GM19438 (cell line): ENCODE data around the gene DLEU7.

Experiments
- ATAC-seq: cut with Tn5 transposase; IDR thresholded peaks from one replicate; pipeline ENCODE4 v1.9.1; 2021; ENCODE audit warnings: low read depth; ENCODE audit not compliant: unreplicated experiment

The DLEU7 gene

DNA sequence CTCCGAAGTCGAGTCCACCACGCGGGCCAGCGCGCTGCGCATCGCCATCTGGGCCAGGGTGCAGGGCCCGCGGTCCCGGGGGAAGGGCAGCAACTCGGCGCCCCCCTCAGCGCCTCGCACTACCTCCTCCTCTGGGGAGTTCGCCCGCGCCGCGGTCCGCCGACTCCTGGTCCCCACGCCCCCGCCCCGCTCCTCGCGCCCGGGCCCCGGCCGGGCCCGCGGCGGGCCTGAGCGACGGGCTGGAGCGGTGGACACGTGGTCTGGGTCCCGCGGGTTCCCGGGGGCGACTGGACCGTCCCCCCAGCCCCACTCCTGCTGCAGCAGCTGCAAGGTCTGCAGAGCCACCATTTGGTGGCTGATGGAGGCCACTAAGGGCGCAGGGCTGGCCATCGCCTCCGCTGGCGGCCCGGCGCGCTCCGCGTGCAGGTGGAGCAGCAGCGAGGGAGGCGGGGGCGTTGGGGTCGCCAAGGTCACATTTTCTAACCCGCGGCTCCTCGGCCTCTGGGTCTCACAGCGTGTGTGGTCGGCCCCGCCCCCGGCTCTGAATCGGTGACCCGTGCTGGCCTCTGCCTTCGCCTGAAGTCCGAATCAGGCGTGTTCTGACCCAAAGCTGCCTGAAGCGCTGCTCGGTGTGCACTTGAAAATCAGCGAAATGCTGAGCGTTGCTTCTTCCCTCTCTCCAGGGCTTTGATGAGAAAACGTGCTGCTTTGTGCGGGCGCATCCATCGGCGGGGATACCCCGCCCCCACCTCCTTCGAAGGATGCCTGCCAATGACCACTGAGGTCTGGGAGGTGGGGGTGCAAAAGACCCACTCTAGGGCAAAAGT, at the start of gene DLEU7:
Gene DLEU7 (minus strand): TSS at position 436 of the 827 bp plus-strand sequence. CDS start 46 bp downstream, at position 390.
- ATAC-seq: no peak

DNA sequence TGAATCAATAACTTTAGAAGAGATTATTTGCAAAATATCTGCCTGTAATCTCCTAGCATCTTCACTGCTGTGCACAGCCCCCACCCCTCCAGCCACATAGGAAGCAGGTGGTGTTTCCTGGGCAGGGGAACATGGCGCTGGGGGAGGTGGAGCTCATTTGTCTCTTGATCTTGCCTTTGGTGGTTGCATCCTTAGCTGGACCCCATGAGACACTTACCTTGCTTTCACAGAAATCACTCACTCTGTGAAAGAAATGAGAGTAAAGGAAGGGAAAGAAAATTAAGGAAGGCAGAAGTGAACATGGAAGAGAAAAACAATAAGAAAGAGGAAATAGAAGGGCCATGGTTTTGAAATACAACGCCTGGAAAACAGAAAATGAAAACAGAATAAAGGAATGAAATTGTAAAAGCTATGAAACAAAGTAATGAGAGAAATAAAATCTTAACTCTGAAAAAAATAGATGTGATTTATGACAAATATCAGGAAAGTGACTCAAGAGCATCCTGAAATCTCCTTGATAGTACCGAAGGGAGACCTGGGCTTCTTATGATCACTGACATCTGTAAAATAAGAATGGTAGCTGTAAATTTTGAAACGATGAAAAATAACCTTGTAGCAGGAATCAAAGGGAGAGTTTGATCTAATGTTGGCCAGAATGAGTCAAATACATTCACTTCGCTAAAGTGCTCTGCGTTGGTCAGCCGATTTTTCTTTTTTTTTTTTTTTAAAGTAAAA, 48.9 kb upstream of the DLEU7 start:
- ATAC-seq: no peak

DNA sequence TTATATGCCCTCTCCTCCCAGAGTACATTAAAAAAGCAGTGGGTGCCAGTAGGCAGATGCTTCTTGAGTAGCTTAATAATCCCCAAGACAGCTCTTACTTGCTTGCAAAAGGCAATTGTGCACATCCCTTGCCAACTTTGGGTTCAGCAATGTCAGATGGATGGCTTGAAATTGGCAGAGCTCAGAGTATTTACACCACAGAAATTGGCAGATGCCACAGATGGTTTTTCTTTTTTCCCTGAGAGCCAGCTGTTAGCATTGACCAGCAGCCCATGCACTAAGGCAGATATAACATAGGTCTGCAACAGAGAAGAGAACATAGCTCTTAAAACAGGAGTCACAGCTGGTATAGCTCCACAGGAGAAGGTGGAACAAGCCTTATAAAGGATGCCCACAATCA, 47.7 kb upstream of the DLEU7 start:
- no peak for ATAC-seq

DNA sequence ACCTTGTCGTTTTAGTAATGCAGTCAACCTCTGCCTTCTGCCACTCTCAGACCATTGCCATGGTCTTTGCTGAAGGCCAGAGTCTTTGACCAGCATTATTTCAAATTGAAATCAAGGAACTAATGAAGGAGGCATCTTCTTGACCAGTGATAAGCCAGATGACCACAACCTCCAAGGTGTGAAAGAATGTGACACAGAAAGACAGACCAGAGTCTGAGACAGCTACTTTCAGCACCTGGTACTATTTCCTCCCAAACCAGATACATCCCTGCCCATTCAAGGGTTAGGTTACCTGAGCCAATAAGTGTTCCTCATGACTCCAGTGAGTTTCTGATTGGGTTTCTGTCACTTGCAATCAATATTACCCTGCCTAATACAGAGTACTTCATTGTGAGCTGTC, 45.8 kb upstream of the DLEU7 start:
- no peak for ATAC-seq

DNA sequence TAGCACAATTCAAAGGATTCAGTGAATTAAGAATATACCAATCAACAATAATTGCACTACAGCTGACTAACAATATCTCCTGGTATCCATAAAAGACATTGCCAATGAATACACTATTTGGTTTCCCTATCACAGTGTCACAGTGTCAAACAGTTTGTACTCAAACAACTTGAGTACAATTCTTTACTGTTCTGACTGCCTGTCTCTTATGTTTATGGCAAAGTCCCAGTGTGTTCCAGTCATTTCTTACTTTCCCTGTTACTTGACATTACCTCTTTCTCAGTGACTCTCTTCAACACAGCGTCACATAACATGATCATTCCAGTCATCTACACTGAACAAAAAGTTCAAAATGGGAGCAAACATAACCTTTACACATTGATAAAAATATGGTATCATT, 44.9 kb upstream of the DLEU7 start:
- ATAC-seq: no peak

DNA sequence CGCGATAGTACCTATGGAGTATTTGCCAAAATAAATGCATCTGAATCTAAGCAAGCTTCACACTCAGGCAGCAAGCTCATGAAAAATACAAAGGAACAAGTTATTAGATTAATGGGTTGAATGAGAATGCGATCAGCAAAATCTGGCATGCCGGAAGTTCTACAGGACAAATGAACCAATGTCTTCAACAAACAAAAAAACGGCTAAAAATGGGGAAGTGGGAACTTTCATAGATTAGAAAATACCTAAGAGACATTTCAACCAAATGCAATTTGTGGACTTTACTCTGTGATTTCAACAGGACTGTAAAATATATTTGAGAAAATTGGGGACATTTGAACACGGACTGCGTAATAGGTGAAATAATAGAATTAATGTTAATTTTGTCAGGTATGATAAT, 43.7 kb upstream of the DLEU7 start:
- ATAC-seq: no peak

DNA sequence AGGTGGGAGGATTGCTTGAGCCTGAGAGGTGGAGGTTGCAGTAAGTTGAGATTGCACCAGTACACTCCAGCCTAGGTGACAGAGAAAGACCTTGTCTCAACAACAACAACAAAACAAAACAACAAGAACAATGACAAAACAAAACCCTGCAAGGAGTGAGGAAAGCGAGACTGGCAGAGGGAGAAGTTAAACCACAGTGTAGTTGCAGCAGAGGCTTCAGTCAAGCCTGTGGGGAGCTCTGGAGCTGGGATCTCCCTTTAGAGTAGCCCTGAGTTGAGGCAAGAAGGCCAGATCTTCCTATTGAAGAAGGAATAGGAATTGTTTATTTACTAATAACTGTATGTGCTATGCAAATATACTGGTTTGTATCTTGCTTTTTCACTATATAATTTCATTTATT, 40.8 kb upstream of the DLEU7 start:
- no peak for ATAC-seq

DNA sequence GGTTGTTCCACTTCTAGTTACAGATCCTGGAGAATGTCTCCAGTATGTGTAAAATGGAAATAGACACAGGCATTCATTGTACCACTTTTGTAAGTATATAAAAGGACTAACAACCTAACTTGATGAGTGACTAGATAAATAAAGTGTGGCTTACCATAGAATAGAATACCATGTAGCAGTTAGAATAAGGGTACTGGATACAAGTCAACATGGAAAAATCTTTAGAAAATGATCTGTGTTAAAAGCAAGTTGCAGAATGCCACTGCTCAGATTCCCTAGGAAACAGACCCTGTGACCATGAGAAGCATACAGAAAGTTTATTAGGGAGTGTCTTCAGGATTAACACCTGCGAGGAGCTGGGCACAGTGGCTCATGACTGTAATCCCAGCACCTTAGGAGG, 40.2 kb upstream of the DLEU7 start:
- ATAC-seq: no peak

DNA sequence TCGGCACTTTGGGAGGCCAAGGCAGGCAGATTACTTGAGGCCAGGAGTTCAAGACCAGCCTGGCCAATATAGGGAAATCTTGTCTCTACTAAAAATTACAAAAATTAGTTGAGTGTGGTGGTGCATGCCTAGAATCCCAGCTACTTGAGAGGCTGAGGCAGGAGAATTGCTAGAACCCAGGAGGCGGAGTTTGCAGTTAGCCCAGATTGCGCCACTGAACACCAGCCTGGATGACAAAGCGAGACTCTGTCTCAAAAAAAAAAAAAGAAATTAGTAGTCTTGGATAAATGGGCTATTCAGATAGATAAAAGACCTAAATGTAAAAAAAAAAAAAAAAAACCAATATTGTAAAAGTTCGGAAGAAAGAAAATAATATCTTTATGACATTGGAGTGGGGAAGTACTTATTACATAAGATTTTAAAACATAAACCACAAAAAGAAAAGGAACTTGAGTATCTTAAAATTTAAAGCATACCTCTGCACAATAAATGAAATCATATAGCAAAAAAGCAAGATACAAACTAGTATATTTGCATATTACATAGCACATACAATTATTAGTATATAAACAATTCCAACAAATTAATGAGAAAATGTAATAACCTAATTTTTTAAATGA, 39.4 kb upstream of the DLEU7 start:
- ATAC-seq: no peak

DNA sequence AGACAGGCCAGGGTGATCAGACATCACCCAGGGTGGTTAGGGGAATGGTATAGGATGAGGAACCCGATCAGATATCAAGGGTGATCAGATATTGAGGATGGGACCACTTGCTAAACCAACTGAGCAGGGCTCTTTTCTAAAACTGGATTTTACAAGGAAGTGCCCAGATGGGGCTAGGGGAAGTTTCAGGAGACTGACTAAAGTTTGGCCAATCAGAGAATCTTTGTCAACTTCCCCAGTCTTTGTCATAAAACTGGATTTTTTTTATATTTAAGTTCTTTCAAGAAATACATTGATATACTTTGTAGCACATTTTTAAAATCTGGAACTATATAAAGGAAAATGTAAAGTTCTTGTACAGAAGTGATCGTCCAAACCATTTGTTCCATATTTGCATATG, 30.5 kb upstream of the DLEU7 start:
- no peak for ATAC-seq

DNA sequence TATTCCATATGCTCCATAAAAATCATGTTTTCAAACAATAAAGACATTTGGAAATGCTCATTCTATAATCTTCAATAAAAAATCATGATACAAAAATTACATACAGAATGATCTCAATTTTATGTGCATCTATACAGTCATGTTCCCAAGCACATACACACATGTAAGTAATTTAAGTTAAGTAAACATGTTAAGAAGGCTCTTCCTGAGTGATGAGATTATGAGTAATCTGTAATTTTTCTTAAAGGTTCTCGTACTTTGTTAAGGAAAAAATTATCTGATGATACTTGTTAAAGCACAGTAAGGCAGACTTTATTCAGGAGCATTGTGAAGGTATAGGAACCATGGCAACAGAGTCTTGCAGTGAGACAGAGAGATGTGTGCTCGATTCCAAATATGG, 30.0 kb upstream of the DLEU7 start:
- no peak for ATAC-seq

DNA sequence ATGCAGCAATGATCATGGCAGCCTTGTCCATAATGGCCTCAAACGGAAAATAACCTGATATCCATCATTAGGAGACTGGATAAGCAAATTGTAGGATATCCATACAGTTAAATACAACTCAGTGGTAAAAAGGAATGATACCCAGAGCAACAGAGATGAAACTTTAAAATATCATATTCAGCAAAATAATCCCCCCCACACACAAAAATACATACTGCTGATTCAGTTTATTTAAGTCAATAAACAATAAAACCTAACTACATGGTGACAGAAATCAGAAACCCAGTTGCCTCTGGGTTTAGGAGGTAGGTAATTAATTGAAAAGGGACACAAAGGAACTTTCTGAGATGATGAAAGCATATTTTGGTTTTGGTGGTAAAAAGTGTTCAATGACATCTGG, 27.9 kb upstream of the DLEU7 start:
- no peak for ATAC-seq

DNA sequence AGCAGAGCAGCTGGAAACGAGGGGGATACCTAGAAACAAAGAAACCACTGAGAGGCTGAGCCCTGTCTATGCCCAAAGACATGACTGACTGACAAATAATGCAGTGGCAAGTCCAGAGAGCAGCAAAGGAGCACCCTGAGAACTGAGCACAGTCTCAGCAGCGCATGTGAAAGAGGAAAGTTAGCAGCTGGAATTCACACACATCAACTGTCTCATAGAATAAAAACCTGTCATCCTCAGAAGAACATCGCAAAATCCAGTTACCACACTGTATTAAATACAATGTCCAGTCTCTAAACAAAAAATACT, 24.1 kb upstream of the DLEU7 start:
- no peak for ATAC-seq

DNA sequence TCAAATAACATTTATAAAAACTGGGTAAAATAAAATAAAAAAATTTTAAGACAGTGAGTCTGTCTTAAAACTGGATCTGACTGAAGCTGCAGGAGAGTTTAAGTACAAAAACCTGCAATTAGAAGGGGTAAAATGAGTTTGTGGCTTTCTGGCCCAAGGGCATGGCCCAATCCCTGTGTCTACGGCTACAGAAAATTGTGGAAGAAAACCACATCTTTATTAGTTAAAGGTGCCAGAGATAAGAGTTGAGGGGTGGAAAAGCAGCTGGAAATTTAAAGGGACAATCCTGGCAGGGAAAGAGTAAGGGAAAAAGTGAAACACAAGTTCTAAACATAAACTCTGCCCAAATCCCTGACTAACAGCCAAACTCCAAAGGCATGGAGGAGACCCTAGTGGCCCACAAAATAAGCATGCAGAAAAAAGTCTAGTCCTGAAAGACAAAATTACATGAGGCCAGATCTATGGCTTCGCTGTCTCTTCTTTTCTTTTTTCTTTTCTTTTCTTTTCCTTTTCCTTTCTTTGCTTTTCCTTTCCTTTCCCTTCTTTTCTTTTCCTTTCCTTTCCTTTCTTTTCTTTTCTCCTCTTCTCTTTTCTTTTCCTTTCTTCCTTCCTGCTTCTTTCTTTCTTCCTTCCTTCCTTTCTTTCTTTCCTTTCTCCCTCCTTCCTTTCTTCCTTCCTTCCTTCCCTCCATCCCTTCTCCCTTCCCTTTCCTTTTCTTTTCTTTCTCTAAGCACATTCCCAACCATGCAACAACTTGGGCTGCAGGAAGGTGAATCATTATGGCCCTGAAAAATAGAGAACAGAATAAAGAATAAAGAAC, 23.5 kb upstream of the DLEU7 start:
- no peak for ATAC-seq

DNA sequence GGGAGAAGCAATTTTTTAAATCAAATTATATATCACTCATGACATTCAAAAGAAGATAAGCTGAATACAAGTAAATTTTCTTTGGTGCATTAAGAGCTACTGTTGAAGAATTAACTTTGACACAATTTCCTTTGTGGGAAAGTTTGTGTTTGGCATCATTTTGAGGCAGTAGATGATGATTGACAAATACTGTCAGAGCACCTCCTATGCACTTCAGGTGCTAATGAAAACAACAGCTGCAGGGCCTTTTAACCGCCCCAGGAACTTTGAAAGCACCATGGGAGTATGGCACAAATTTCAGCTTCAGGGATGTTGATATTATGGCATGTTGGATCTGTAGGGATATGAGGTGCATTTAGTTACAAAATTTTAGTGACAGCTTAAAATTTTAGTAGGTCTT, 21.0 kb upstream of the DLEU7 start:
- ATAC-seq: no peak

DNA sequence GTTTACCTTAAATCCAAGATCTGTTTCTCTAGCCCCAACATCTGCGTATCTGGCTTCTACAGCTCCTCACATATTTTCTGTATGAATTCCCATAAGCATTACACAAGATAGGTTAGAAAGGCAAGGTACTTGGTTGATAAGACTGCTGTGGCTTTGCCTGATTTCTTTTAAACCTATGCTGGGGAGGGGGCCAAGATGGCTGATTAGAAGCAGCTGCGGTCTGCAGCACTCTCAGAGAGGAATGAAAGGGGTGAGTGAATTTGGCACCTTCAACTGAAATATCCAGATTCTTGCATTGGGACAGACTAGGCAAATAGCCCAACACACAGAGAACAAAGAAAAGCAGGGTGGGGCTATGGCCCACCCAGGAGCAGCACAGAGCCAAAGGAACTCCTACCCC, 12.2 kb upstream of the DLEU7 start:
- ATAC-seq: no peak

DNA sequence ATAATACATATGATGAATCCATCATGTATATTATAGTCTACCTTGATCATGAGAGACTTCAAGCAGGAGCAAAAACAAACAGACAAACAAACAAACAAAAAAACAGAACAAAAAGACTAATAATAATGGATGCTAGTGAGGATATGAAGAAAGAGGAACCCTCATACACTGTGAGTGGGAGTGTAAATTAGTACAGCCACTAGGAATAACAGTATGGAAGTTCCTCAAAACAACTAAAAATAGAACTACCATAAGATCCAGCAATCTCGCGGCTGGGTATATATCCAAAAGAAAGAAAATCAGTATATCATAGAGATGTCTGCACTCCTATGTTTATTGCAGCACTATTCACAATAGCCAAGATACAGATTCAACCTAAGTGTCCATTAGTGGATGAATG, 7.0 kb upstream of the DLEU7 start:
- no peak for ATAC-seq

DNA sequence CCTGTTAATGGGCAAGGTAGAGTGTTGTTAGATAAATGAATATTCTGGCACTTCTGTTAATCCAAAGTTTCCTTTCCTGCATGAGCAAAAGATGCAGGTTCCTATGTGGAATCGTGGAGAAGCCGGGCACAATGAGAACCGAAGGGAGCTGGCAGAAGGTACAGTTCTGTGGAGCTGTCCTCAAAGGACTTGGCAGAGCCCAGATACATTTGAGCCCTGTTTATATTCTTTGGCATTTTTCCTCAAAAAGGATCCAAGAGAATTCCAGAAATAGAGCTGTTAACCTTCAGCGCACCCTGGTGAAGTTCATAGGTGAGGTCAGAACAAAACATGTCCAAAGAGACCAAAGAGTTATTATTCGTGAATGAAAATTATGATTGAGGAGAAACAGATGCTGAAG, 4.0 kb upstream of the DLEU7 start:
- ATAC-seq: no peak

DNA sequence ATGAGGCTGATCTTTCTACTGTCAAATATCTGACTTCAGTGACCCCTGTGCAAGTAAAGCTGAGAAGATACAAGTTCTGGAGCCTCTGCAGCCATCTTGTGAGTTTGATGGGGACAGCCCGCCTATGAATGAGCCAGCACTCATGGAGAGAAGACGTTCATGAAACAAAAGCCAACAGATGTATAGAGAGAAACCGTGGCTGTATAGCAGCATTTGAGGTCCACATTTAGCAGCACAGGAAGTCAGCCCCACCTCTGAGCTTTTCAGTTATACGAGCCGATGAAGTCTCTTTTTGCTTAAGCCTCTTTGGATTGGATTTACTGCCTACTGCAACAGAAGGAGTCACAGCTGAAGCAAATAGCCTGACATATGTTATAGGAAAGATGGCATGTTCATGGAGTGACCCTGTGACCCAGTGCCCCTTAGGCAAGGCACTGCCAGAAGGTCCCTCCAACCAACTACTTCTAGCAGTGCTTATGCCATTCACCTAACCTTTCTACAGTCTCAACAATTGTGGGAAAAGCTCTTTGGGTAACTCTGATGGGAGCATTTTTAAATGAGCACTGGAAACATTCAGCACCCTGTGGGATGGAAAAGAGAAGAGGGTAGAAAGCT, 3.5 kb upstream of the DLEU7 start:
- no peak for ATAC-seq

DNA sequence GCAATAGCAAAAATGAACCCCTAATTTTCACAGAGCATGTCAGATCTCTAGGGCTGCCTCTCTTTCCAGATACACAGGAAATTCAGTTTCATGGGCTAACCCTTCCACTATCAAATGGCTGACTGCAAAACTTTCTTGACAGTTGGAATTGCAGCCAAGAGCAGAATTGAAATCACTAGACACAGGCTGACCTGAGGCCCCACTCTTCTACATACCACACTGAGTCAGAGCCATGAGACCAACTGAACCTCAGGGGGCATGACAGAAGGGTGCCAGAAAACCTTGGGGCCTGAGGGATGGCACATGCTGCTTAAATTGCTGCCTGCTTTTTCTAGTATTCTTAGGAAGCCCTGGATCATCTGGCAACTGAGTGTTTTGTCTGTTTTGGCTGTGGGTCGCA, 1.7 kb upstream of the DLEU7 start:
- ATAC-seq: no peak
